HCT116 (cell line): ENCODE data around the gene COL5A1. TPM values are rescaled to one million over a fixed set of nuclear protein-coding genes. Genes with fewer than 3 reads are reported as not detected.

Experiments used
- ATAC-seq: fragments of 200-7000 bp; cut with Tn5 transposase; 2 replicates; pipeline ENCODE4 v1.9.1; 2020; ENCODE audit warnings: mild to moderate bottlenecking, moderate library complexity
- BruUV-seq: library from RNA; stranded (reverse); fragments of 400-500 nt; replicated peaks from 2 replicates; lab custom pipeline; 2021; lab: Mats Ljungman, UMichigan
- CTCF ChIA-PET: fragments of 300-600 bp; sonication (Branson Sonifier 250); formaldehyde crosslinking; loops from one replicate; lab custom pipeline; 2021; ENCODE audit warnings: antibody characterized with exemption; lab: Charles Lee
- POLR2A ChIA-PET: fragments of 300-600, 350-600 bp; sonication (Branson Sonifier 250); formaldehyde crosslinking; loops from one replicate; lab custom pipeline; 2021; ENCODE audit warnings: antibody characterized with exemption; lab: Charles Lee
- RAD21 ChIA-PET, 2 experiments: fragments of 300-600 bp; sonication (Branson Sonifier 250); formaldehyde crosslinking; loops; one replicate each; lab custom pipeline; 2023; ENCODE audit warnings: low total read pairs in 2 of 2; ENCODE audit not compliant: uncharacterized antibody in 2 of 2, unreplicated experiment in 2 of 2, low non-redundant PET in 1 of 2; lab: Charles Lee
- DNase-seq: peaks from one replicate; pipeline ENCODE4 v3.0.0-alpha.2; 2010; ENCODE audit warnings: low read depth, low spot score
- H2AFZ ChIP-seq: fragments of 200-600 bp; shearing (Covaris generic), sonication (generic); 2 replicates; pipeline ENCODE4 v1.6.1; 2017; ENCODE audit warnings: low read depth, mixed run types, mixed read lengths, antibody characterized with exemption, low read length; ENCODE audit not compliant: poor library complexity, severe bottlenecking
- H3K27ac ChIP-seq: 2 replicates; pipeline ENCODE4 v1.5.1; 2012; ENCODE audit warnings: low read depth, low read length
- H3K27me3 ChIP-seq: fragments of 200-600 bp; sonication (generic); 2 replicates; pipeline ENCODE4 v1.6.1; 2016; ENCODE audit warnings: mixed run types, low read length, mixed read lengths; ENCODE audit not compliant: insufficient read depth
- H3K36me3 ChIP-seq, 2 experiments: fragments of 200-500 bp in 1 of 2; fragments of 200-600 bp in 1 of 2; sonication (Bioruptor generic) in 1 of 2; sonication (generic) in 1 of 2; 2 replicates each; pipeline versions ENCODE4 v1.5.1 to v1.6.1; 2014 to 2016; ENCODE audit warnings: low read length in 2 of 2, inconsistent platforms in 1 of 2, mixed read lengths in 1 of 2, mixed run types in 1 of 2; ENCODE audit not compliant: insufficient read depth in 2 of 2, control insufficient read depth in 1 of 2
- H3K4me1 ChIP-seq, 2 experiments: fragments of 200-600 bp in 1 of 2; sonication (generic) in 1 of 2; 2 replicates each; pipeline versions ENCODE4 v1.5.1 to v1.6.1; 2012 to 2017; ENCODE audit warnings: low read length in 2 of 2, inconsistent platforms in 1 of 2, mild to moderate bottlenecking in 1 of 2, mixed read lengths in 1 of 2, mixed run types in 1 of 2, moderate library complexity in 1 of 2; ENCODE audit not compliant: insufficient read depth in 2 of 2, control insufficient read depth in 1 of 2
- H3K4me2 ChIP-seq: fragments of 200-600 bp; sonication (generic); 2 replicates; pipeline ENCODE4 v1.6.1; 2017; ENCODE audit warnings: mixed run types, low read length, mixed read lengths
- H3K4me3 ChIP-seq, 2 experiments: fragments of 200-600 bp in 1 of 2; sonication (generic) in 1 of 2; replicated peaks in 1 of 2; 2 replicates each; pipeline ENCODE4 v1.5.1; 2011 to 2016; ENCODE audit warnings: low read length in 2 of 2, control low read depth in 1 of 2, low read depth in 1 of 2, mild to moderate bottlenecking in 1 of 2, mixed read lengths in 1 of 2, mixed run types in 1 of 2
- H3K79me2 ChIP-seq: fragments of 200-600 bp; sonication (generic); 2 replicates; pipeline ENCODE4 v1.6.1; 2017; ENCODE audit warnings: mild to moderate bottlenecking, mixed run types, low read length, moderate library complexity, mixed read lengths; ENCODE audit not compliant: insufficient read depth
- H3K9ac ChIP-seq: fragments of 200-600 bp; sonication (generic); 2 replicates; pipeline ENCODE4 v1.6.1; 2016; ENCODE audit warnings: low read length, mixed read lengths
- H3K9me2 ChIP-seq: fragments of 200-600 bp; sonication (generic), shearing (Covaris generic); 2 replicates; pipeline ENCODE4 v1.6.1; 2017; ENCODE audit warnings: mixed run types, mild to moderate bottlenecking, moderate library complexity; ENCODE audit not compliant: insufficient read depth
- H3K9me3 ChIP-seq, 2 experiments: fragments of 200-500 bp in 1 of 2; fragments of 200-600 bp in 1 of 2; sonication (Bioruptor generic) in 1 of 2; sonication (generic) in 1 of 2; 2 replicates each; pipeline ENCODE4 v1.6.1; 2014 to 2017; ENCODE audit warnings: low read length in 2 of 2, mixed read lengths in 2 of 2, inconsistent platforms in 1 of 2, low read depth in 1 of 2, mild to moderate bottlenecking in 1 of 2, mixed run types in 1 of 2, moderate library complexity in 1 of 2; ENCODE audit not compliant: control insufficient read depth in 1 of 2, insufficient read depth in 1 of 2
- H4K20me1 ChIP-seq: fragments of 200-600 bp; sonication (generic), shearing (Covaris generic); 2 replicates; pipeline ENCODE4 v1.6.1; 2017; ENCODE audit warnings: mixed run types, mild to moderate bottlenecking, moderate library complexity; ENCODE audit not compliant: insufficient read depth
- CBX3 ChIP-seq: IDR thresholded peaks from 2 replicates; pipeline ENCODE4 v1.6.1; 2012; ENCODE audit warnings: low read depth
- EGR1 ChIP-seq: IDR thresholded peaks from 2 replicates; pipeline ENCODE4 v1.6.1; 2012; ENCODE audit warnings: low read depth
- ELF1 ChIP-seq: IDR thresholded peaks from 2 replicates; pipeline ENCODE4 v1.6.1; 2012; ENCODE audit warnings: low read depth, borderline replicate concordance
- EZH2phosphoT487 ChIP-seq: fragments of 200-600 bp; IDR thresholded peaks from 2 replicates; pipeline ENCODE4 v1.6.1; 2018; ENCODE audit warnings: antibody characterized with exemption, borderline replicate concordance
- FOSL1 ChIP-seq: IDR thresholded peaks from 2 replicates; pipeline ENCODE4 v1.6.1; 2012; ENCODE audit warnings: low read depth
- JUND ChIP-seq: IDR thresholded peaks from 2 replicates; pipeline ENCODE4 v1.6.1; 2012
- RAD21 ChIP-seq: IDR thresholded peaks from 2 replicates; pipeline ENCODE4 v1.6.1; 2012; ENCODE audit warnings: low read depth, mild to moderate bottlenecking
- SP1 ChIP-seq: IDR thresholded peaks from 2 replicates; pipeline ENCODE4 v1.6.1; 2012; ENCODE audit warnings: low read depth
- SRF ChIP-seq: IDR thresholded peaks from 2 replicates; pipeline ENCODE4 v1.6.1; 2012; ENCODE audit warnings: low read depth
- YY1 ChIP-seq: IDR thresholded peaks from 2 replicates; pipeline ENCODE4 v1.6.1; 2011; ENCODE audit warnings: low read length, low read depth, moderate library complexity, mild to moderate bottlenecking; ENCODE audit not compliant: insufficient replicate concordance; ENCODE audit errors: extremely low read depth
- ZFX ChIP-seq: fragments of 450-650 bp; IDR thresholded peaks from 2 replicates; pipeline ENCODE4 v1.6.1; 2017
- ZNF274 ChIP-seq: fragments of 200-500 bp; sonication (Bioruptor generic); IDR thresholded peaks from 2 replicates; pipeline ENCODE4 v1.6.1; 2014; ENCODE audit warnings: mild to moderate bottlenecking, low read depth, low read length, inconsistent platforms
- intact Hi-C: fragments of 100-400 bp; cut with micrococcal nuclease; formaldehyde crosslinking; loops from 2 replicates; pipeline ENCODE4 v1.10.0; 2022
- total RNA-seq: library from RNA; stranded (reverse); gene quantifications from one replicate; pipeline ENCODE4 v1.2.1, GENCODE V29; 2021; ENCODE audit not compliant: unreplicated experiment
- TF ChIP-seq, protein P1 (sequence below): IDR thresholded peaks from 2 replicates; pipeline ENCODE4 v1.6.1; 2012; ENCODE audit warnings: low read depth
- TF ChIP-seq, protein P2 (sequence below): IDR thresholded peaks from 2 replicates; pipeline ENCODE4 v1.6.1; 2011; ENCODE audit warnings: mild to moderate bottlenecking, low read length, moderate library complexity; ENCODE audit not compliant: insufficient replicate concordance; ENCODE audit errors: extremely low read depth
- TF ChIP-seq, protein P3 (sequence below), 3 experiments: fragments of 200-600 bp in 1 of 3; sonication (generic) in 1 of 3; IDR thresholded peaks in 2 of 3; conservative IDR thresholded peaks in 1 of 3; 2 replicates each; pipeline ENCODE4 v1.5.1; 2012 to 2017; ENCODE audit warnings: low read depth in 2 of 3, low read length in 2 of 3, antibody characterized with exemption in 1 of 3, borderline replicate concordance in 1 of 3, control low read depth in 1 of 3, mild to moderate bottlenecking in 1 of 3, mixed read lengths in 1 of 3, mixed run types in 1 of 3, moderate library complexity in 1 of 3; ENCODE audit not compliant: insufficient read depth in 1 of 3
- TF ChIP-seq, protein P4 (sequence below): IDR thresholded peaks from 2 replicates; pipeline ENCODE4 v1.6.1; 2012

Gene COL5A1
- total RNA-seq, 1 experiment from 2014 or later = 0.30 TPM

DNA sequence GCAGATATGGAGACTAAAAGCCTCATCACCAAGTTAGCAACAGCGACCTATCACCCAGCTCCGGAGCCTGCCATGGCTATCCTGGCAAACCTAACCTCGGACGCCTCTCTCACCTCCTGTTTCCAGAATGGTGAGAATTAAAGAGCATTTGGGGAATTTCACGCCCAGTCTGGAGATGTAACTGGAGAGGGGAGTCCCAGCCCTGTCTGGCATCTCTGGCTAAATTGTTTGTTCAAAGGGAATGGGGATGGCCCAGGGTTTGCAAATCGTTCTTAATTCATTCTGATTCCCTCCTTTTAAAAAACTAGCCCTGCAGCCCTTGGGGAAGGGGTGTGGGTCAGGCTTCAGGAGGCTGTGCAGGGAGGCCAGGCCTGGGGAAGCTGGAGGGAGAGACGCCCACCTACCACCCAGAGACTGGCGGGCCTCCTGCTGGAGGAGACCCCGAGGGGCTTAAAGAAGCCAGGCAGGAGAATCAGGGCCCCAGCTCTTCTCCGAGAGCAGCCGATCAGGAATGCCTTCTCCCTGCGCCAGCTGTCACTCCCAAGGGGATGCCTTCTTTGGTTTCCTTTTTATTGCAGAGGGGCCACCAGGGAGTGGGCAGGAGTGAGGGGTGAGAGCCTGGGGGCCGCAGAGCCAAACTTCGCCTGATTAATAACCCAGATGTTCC lies 964 bp upstream of the COL5A1 start:
- ChIA-PET CTCF (no interaction called here), POLR2A (no interaction called here), RAD21 (no interaction called here)
- Histone ChIP-seq H3K4me3 (no peak overlapping the region), H3K4me2 (no peak overlapping the region), H3K9me3 (no peaks in the 10 kb centered on the region), H3K27me3 (no peaks in the 10 kb centered on the region; the same call in 1 of the 2 replicates), H2AFZ (no peak overlapping the region), H4K20me1 (no peaks in the 10 kb centered on the region), H3K27ac (no peak overlapping the region), H3K9ac (no peak overlapping the region), H3K4me1 (no peaks in the 10 kb centered on the region), H3K79me2 (no peaks in the 10 kb centered on the region), H3K36me3 (no peaks in the 10 kb centered on the region), H3K9me2 (no peaks in the 10 kb centered on the region)
- ATAC-seq (no peak), DNase-seq (no peak)
- BruUV-seq = no TSS peak
- TF ChIP-seq, protein P1, sequence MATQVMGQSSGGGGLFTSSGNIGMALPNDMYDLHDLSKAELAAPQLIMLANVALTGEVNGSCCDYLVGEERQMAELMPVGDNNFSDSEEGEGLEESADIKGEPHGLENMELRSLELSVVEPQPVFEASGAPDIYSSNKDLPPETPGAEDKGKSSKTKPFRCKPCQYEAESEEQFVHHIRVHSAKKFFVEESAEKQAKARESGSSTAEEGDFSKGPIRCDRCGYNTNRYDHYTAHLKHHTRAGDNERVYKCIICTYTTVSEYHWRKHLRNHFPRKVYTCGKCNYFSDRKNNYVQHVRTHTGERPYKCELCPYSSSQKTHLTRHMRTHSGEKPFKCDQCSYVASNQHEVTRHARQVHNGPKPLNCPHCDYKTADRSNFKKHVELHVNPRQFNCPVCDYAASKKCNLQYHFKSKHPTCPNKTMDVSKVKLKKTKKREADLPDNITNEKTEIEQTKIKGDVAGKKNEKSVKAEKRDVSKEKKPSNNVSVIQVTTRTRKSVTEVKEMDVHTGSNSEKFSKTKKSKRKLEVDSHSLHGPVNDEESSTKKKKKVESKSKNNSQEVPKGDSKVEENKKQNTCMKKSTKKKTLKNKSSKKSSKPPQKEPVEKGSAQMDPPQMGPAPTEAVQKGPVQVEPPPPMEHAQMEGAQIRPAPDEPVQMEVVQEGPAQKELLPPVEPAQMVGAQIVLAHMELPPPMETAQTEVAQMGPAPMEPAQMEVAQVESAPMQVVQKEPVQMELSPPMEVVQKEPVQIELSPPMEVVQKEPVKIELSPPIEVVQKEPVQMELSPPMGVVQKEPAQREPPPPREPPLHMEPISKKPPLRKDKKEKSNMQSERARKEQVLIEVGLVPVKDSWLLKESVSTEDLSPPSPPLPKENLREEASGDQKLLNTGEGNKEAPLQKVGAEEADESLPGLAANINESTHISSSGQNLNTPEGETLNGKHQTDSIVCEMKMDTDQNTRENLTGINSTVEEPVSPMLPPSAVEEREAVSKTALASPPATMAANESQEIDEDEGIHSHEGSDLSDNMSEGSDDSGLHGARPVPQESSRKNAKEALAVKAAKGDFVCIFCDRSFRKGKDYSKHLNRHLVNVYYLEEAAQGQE = no peak
- TF ChIP-seq CBX3 = no peak
- no peak for TF ChIP-seq ELF1
- no peak for TF ChIP-seq RAD21
- no peak for TF ChIP-seq SP1
- no peak for TF ChIP-seq FOSL1
- no peak for TF ChIP-seq EZH2phosphoT487
- TF ChIP-seq ZFX = no peak
- TF ChIP-seq, protein P2, sequence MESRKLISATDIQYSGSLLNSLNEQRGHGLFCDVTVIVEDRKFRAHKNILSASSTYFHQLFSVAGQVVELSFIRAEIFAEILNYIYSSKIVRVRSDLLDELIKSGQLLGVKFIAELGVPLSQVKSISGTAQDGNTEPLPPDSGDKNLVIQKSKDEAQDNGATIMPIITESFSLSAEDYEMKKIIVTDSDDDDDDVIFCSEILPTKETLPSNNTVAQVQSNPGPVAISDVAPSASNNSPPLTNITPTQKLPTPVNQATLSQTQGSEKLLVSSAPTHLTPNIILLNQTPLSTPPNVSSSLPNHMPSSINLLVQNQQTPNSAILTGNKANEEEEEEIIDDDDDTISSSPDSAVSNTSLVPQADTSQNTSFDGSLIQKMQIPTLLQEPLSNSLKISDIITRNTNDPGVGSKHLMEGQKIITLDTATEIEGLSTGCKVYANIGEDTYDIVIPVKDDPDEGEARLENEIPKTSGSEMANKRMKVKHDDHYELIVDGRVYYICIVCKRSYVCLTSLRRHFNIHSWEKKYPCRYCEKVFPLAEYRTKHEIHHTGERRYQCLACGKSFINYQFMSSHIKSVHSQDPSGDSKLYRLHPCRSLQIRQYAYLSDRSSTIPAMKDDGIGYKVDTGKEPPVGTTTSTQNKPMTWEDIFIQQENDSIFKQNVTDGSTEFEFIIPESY = no peak
- no peak for TF ChIP-seq EGR1
- no peak for TF ChIP-seq ZNF274
- no peak for TF ChIP-seq YY1
- TF ChIP-seq SRF = no peak
- TF ChIP-seq, protein P3, sequence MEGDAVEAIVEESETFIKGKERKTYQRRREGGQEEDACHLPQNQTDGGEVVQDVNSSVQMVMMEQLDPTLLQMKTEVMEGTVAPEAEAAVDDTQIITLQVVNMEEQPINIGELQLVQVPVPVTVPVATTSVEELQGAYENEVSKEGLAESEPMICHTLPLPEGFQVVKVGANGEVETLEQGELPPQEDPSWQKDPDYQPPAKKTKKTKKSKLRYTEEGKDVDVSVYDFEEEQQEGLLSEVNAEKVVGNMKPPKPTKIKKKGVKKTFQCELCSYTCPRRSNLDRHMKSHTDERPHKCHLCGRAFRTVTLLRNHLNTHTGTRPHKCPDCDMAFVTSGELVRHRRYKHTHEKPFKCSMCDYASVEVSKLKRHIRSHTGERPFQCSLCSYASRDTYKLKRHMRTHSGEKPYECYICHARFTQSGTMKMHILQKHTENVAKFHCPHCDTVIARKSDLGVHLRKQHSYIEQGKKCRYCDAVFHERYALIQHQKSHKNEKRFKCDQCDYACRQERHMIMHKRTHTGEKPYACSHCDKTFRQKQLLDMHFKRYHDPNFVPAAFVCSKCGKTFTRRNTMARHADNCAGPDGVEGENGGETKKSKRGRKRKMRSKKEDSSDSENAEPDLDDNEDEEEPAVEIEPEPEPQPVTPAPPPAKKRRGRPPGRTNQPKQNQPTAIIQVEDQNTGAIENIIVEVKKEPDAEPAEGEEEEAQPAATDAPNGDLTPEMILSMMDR (IDR thresholded peaks at IDR 0.05 in 2 of 3, conservative IDR thresholded peaks at IDR 0.05 in 1 of 3; ENCODE audit: borderline replicate concordance in 1 of 3, insufficient read depth in 1 of 3, low read depth in 2 of 3, low read length in 2 of 3) = no peak
- TF ChIP-seq, protein P4, sequence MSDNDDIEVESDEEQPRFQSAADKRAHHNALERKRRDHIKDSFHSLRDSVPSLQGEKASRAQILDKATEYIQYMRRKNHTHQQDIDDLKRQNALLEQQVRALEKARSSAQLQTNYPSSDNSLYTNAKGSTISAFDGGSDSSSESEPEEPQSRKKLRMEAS = no peak
- no peak for TF ChIP-seq JUND
- intact Hi-C loops = no loop called here
